Liver (tissue), 9 donors: Measurements from ENCODE around the gene TFF1. TPM values are rescaled to one million over a fixed set of nuclear protein-coding genes. Genes with fewer than 3 reads are reported as not detected.

Experiments
- DNase-seq: peaks from one replicate; pipeline ENCODE4 v3.0.0-alpha.2; 2017; ENCODE audit warnings: low spot score
- H3K27ac ChIP-seq, 2 donors: one replicate each; pipeline ENCODE4 v1.7.0; 2013; ENCODE audit warnings: inconsistent platforms in 2 of 2, low read length in 2 of 2, control low read depth in 1 of 2, low read depth in 1 of 2, mild to moderate bottlenecking in 1 of 2
- H3K27me3 ChIP-seq, 4 donors: one replicate each; pipeline versions ENCODE4 v1.6.1 to v1.7.0; 2013; ENCODE audit warnings: low read length in 3 of 4, inconsistent platforms in 1 of 4, mild to moderate bottlenecking in 1 of 4, moderate library complexity in 1 of 4; ENCODE audit not compliant: control insufficient read depth in 4 of 4, insufficient read depth in 4 of 4
- H3K36me3 ChIP-seq, 4 donors: one replicate each; pipeline versions ENCODE4 v1.6.1 to v1.7.0; 2013; ENCODE audit warnings: low read length in 3 of 4, mild to moderate bottlenecking in 3 of 4, low read depth in 1 of 4, moderate library complexity in 1 of 4; ENCODE audit not compliant: control insufficient read depth in 4 of 4, insufficient read depth in 3 of 4
- H3K4me1 ChIP-seq, 4 donors: one replicate each; pipeline versions ENCODE4 v1.6.1 to v1.7.0; 2013; ENCODE audit warnings: low read length in 3 of 4, mild to moderate bottlenecking in 3 of 4, moderate library complexity in 1 of 4; ENCODE audit not compliant: control insufficient read depth in 4 of 4, insufficient read depth in 4 of 4
- H3K4me3 ChIP-seq, 3 donors: one replicate each; pipeline versions ENCODE4 v1.6.1 to v1.7.0; 2013; ENCODE audit warnings: low read length in 3 of 3, control low read depth in 1 of 3, low read depth in 1 of 3, mild to moderate bottlenecking in 1 of 3
- H3K9ac ChIP-seq, 2 donors: one replicate each; pipeline ENCODE4 v1.7.0; 2013; ENCODE audit warnings: low read length in 2 of 2, mild to moderate bottlenecking in 2 of 2, moderate library complexity in 2 of 2, control low read depth in 1 of 2, low read depth in 1 of 2
- H3K9me3 ChIP-seq, 4 donors: one replicate each; pipeline versions ENCODE4 v1.6.1 to v1.7.0; 2013; ENCODE audit warnings: low read length in 3 of 4; ENCODE audit not compliant: control insufficient read depth in 4 of 4
- CTCF ChIP-seq: fragments of 150-350 bp; IDR thresholded peaks from 2 replicates; pipeline ENCODE4 v1.5.1; 2017; ENCODE audit warnings: improper control_type of control experiment, low read depth, low read length; ENCODE audit not compliant: missing input control
- FOXA1 ChIP-seq: IDR thresholded peaks from 2 replicates; pipeline ENCODE4 v1.6.1; 2016; ENCODE audit warnings: antibody characterized with exemption
- FOXA2 ChIP-seq: IDR thresholded peaks from 2 replicates; pipeline ENCODE4 v1.6.1; 2016; ENCODE audit warnings: antibody characterized with exemption
- HNF4G ChIP-seq: IDR thresholded peaks from 2 replicates; pipeline ENCODE4 v1.6.1; 2016; ENCODE audit warnings: antibody characterized with exemption
- NR2F2 ChIP-seq: IDR thresholded peaks from 2 replicates; pipeline ENCODE4 v1.6.1; 2016; ENCODE audit warnings: antibody characterized with exemption
- RAD21 ChIP-seq, 2 donors: IDR thresholded peaks; 2 replicates each; pipeline ENCODE4 v1.6.1; 2016; ENCODE audit warnings: antibody characterized with exemption in 2 of 2, mild to moderate bottlenecking in 2 of 2
- SP1 ChIP-seq: IDR thresholded peaks from 2 replicates; pipeline ENCODE4 v1.6.1; 2018; ENCODE audit warnings: antibody characterized with exemption, mild to moderate bottlenecking
- TAF1 ChIP-seq: conservative IDR thresholded peaks from 2 replicates; pipeline ENCODE4 v1.6.1; 2016; ENCODE audit warnings: antibody characterized with exemption, mild to moderate bottlenecking
- YY1 ChIP-seq: IDR thresholded peaks from 2 replicates; pipeline ENCODE4 v1.6.1; 2016; ENCODE audit warnings: antibody characterized with exemption, mild to moderate bottlenecking
- ZBTB33 ChIP-seq: IDR thresholded peaks from 2 replicates; pipeline ENCODE4 v1.6.1; 2016; ENCODE audit warnings: antibody characterized with exemption
- WGBS: extraction: QIAGEN DNeasy Blood & Tissue Kit; methylation state at CpG from one replicate; pipeline ENCODE4 v1.1.7; 2013; 5-methylcytosine and 5-hydroxymethylcytosine counted together
- polyA plus RNA-seq, 2 donors: library from polyadenylated mRNA; stranded (reverse) in 1 of 2; unstranded in 1 of 2; fragments of 200-250 nt in 1 of 2; fragments of >200 nt in 1 of 2; fragmentation: Nextera tagmentation in 1 of 2; extraction: Ambion mirVana in 1 of 2; gene quantifications; one replicate each; pipeline versions ENCODE4 v1.2.1 to v1.2.3, GENCODE V29; 2013 to 2015
- total RNA-seq, 2 donors: library from RNA; depleted of rRNA; stranded (reverse); fragments of >200 nt; gene quantifications; one replicate each; pipeline ENCODE4 v1.2.3, GENCODE V29; 2014
- TF ChIP-seq, protein P1 (sequence below): IDR thresholded peaks from 2 replicates; pipeline ENCODE4 v1.6.1; 2016; ENCODE audit warnings: antibody characterized with exemption
- TF ChIP-seq, protein P2 (sequence below): IDR thresholded peaks from 2 replicates; pipeline ENCODE4 v1.6.1; 2016; ENCODE audit warnings: antibody characterized with exemption
- TF ChIP-seq, protein P3 (sequence below): IDR thresholded peaks from 2 replicates; pipeline ENCODE4 v1.6.1; 2016; ENCODE audit warnings: antibody characterized with exemption, mild to moderate bottlenecking
- donor health status: healthy.
- donor health status: healthy.
- donor health status: healthy.
- donor health status: healthy.
- donor health status: healthy.

The TFF1 gene
- total and polyA plus RNA-seq, 4 donors = not detected

DNA sequence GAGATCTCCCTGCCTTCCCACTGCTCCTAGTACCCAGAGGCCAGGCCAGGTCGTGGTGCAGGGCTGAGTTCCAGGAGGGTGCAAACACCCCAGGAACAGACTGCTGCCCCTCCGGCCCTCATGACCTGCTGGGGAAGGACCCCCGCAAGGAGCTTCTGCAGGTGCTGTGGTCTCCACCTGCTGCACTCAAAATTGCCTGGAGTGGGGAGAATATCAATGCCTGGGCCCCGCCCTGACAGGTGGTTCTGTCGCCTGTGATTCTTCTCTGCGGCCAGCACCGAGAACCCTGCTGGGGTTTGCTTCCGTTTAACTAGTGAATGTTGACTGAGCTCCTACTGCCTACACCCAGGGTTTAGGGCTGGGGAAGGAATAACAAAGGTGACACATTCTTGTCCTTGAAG is 49.0 kb downstream of the TFF1 start:
- TF ChIP-seq, protein P1, sequence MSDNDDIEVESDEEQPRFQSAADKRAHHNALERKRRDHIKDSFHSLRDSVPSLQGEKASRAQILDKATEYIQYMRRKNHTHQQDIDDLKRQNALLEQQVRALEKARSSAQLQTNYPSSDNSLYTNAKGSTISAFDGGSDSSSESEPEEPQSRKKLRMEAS = no peak
- TF ChIP-seq, protein P2, sequence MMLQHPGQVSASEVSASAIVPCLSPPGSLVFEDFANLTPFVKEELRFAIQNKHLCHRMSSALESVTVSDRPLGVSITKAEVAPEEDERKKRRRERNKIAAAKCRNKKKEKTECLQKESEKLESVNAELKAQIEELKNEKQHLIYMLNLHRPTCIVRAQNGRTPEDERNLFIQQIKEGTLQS = no peak
- TF ChIP-seq FOXA2 (no peak), ZBTB33 (no peak), CTCF (no peak), RAD21 (IDR thresholded peaks at IDR 0.05) (no peak)
- Histone ChIP-seq H3K36me3 (no peaks in the 10 kb centered on the region), H3K27ac (no peak overlapping the region), H3K4me1 (peaks cover 0 to 2% (median 0%) of the 10 kb centered on the region in 4 donors), H3K4me3 (no peak overlapping the region), H3K9me3 (no peaks in the 10 kb centered on the region), H3K9ac (no peak overlapping the region), H3K27me3 (peaks cover 0 to 4% (median 0%) of the 10 kb centered on the region in 4 donors)
- 77% methylated on average over 8 of the region's 8 CpGs for WGBS
- no peak for DNase-seq

GRCh38 chr21:42316891-42317290 is 49.4 kb downstream of the TFF1 start:
- H3K9me3 ChIP-seq = no peaks in the 10 kb centered on the region
- peaks cover 0 to 4% (median under 1%) of the 10 kb centered on the region in 4 donors for H3K27me3 ChIP-seq
- 84% methylated on average over 16 of the region's 16 CpGs for WGBS
- no peaks in the 10 kb centered on the region for H3K36me3 ChIP-seq
- no peak for DNase-seq
- H3K27ac ChIP-seq = no peak overlapping the region
- TF ChIP-seq HNF4G (no peak), SP1 (no peak), FOXA2 (no peak), ZBTB33 (no peak), YY1 (no peak), TAF1 (no peak), NR2F2 (no peak), FOXA1 (no peak)
- TF ChIP-seq, protein P3, sequence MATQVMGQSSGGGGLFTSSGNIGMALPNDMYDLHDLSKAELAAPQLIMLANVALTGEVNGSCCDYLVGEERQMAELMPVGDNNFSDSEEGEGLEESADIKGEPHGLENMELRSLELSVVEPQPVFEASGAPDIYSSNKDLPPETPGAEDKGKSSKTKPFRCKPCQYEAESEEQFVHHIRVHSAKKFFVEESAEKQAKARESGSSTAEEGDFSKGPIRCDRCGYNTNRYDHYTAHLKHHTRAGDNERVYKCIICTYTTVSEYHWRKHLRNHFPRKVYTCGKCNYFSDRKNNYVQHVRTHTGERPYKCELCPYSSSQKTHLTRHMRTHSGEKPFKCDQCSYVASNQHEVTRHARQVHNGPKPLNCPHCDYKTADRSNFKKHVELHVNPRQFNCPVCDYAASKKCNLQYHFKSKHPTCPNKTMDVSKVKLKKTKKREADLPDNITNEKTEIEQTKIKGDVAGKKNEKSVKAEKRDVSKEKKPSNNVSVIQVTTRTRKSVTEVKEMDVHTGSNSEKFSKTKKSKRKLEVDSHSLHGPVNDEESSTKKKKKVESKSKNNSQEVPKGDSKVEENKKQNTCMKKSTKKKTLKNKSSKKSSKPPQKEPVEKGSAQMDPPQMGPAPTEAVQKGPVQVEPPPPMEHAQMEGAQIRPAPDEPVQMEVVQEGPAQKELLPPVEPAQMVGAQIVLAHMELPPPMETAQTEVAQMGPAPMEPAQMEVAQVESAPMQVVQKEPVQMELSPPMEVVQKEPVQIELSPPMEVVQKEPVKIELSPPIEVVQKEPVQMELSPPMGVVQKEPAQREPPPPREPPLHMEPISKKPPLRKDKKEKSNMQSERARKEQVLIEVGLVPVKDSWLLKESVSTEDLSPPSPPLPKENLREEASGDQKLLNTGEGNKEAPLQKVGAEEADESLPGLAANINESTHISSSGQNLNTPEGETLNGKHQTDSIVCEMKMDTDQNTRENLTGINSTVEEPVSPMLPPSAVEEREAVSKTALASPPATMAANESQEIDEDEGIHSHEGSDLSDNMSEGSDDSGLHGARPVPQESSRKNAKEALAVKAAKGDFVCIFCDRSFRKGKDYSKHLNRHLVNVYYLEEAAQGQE = no peak
- no peak overlapping the region for H3K4me3 ChIP-seq
- no peak overlapping the region for H3K9ac ChIP-seq
- H3K4me1 ChIP-seq = peaks cover 0 to 2% (median 0%) of the 10 kb centered on the region in 4 donors
